BE2C (cell line): ENCODE measurements around the gene GATA6.

Source experiments
- DNase-seq: peaks from one replicate; pipeline ENCODE4 v3.0.0-alpha.2; 2020
- H3K27me3 ChIP-seq: fragments of 250-450 bp; sonication (Bioruptor Pico); 2 replicates; pipeline ENCODE4 v1.5.1; 2020; ENCODE audit warnings: mild to moderate bottlenecking
- H3K36me3 ChIP-seq: fragments of 250-450 bp; sonication (Bioruptor Pico); 2 replicates; pipeline ENCODE4 v1.5.1; 2020; ENCODE audit warnings: mild to moderate bottlenecking
- H3K4me1 ChIP-seq: fragments of 250-450 bp; sonication (Bioruptor Pico); 2 replicates; pipeline ENCODE4 v1.5.1; 2020
- H3K4me3 ChIP-seq: 2 replicates; pipeline ENCODE4 v1.5.1; 2011; ENCODE audit warnings: low read depth, low read length
- H3K9me3 ChIP-seq: fragments of 250-450 bp; sonication (Bioruptor Pico); 2 replicates; pipeline ENCODE4 v1.5.1; 2020
- CTCF ChIP-seq: IDR thresholded peaks from 2 replicates; pipeline ENCODE4 v1.5.1; 2012; ENCODE audit warnings: mild to moderate bottlenecking, low read depth, low read length

Gene GATA6

GRCh38 chr18:22153428-22153827 is 16.0 kb upstream of the GATA6 start:
- no peaks in the 10 kb centered on the region for H3K36me3 ChIP-seq
- no peaks in the 10 kb centered on the region for H3K9me3 ChIP-seq
- H3K27me3 ChIP-seq, result no peaks in the 10 kb centered on the region
- H3K4me3 ChIP-seq, result no peak overlapping the region
- TF ChIP-seq CTCF, result no peak
- DNase-seq, result no peak
- H3K4me1 ChIP-seq, result no peaks in the 10 kb centered on the region

GRCh38 chr18:22155584-22155983 is 13.8 kb upstream of the GATA6 start:
- Histone ChIP-seq H3K9me3 (no peaks in the 10 kb centered on the region), H3K27me3 (no peaks in the 10 kb centered on the region), H3K4me3 (no peak overlapping the region), H3K36me3 (no peaks in the 10 kb centered on the region), H3K4me1 (no peaks in the 10 kb centered on the region)
- no peak for DNase-seq
- no peak for TF ChIP-seq CTCF

- Histone ChIP-seq H3K4me3 (no peak overlapping the region), H3K36me3 (no peaks in the 10 kb centered on the region), H3K4me1 (no peaks in the 10 kb centered on the region), H3K27me3 (peaks cover 16% of the 10 kb centered on the region), H3K9me3 (no peaks in the 10 kb centered on the region)
- no peak for DNase-seq
- TF ChIP-seq CTCF, result no peak
Observed at GRCh38 chr18:22159014-22159413, 10.4 kb upstream of the GATA6 start.

GRCh38 chr18:22161090-22161489 is 8.3 kb upstream of the GATA6 start:
- Histone ChIP-seq H3K4me3 (no peak overlapping the region), H3K4me1 (no peaks in the 10 kb centered on the region), H3K27me3 (peaks cover 37% of the 10 kb centered on the region), H3K36me3 (no peaks in the 10 kb centered on the region), H3K9me3 (no peaks in the 10 kb centered on the region)
- no peak for DNase-seq
- no peak for TF ChIP-seq CTCF

GRCh38 chr18:22163416-22164161 is 5.8 kb upstream of the GATA6 start:
- no peak overlapping the region for H3K4me3 ChIP-seq
- H3K9me3 ChIP-seq, result no peaks in the 10 kb centered on the region
- DNase-seq, result no peak
- H3K27me3 ChIP-seq, result peaks cover 61% of the 10 kb centered on the region
- H3K36me3 ChIP-seq, result no peaks in the 10 kb centered on the region
- TF ChIP-seq CTCF, result no peak
- H3K4me1 ChIP-seq, result no peaks in the 10 kb centered on the region

GRCh38 chr18:22164337-22165048 is 4.9 kb upstream of the GATA6 start:
- no peak overlapping the region for H3K4me3 ChIP-seq
- peaks cover 62% of the 10 kb centered on the region for H3K27me3 ChIP-seq
- no peak for DNase-seq
- no peaks in the 10 kb centered on the region for H3K36me3 ChIP-seq
- H3K9me3 ChIP-seq, result no peaks in the 10 kb centered on the region
- H3K4me1 ChIP-seq, result no peaks in the 10 kb centered on the region
- no peak for TF ChIP-seq CTCF
